Spleen (tissue), 11 donors: ENCODE results near the gene HACD2. TPM values are rescaled to one million over a fixed set of nuclear protein-coding genes. Genes with fewer than 3 reads are reported as not detected.

Source experiments
- DNase-seq: peaks from one replicate; pipeline ENCODE4 v3.0.0-alpha.2; 2020
- H3K27ac ChIP-seq, 8 donors: fragments of 200-600 bp; sonication (generic) in 7 of 8; 1 replicate in 4 of 8; 2 replicates in 4 of 8; pipeline versions ENCODE4 v1.5.0 to v1.8.0; 2016 to 2021; ENCODE audit warnings: inconsistent platforms in 4 of 8, mild to moderate bottlenecking in 4 of 8, moderate library complexity in 1 of 8
- H3K27me3 ChIP-seq, 7 donors: fragments of 200-600 bp; sonication (generic) in 6 of 7; replicated peaks in 1 of 7; 1 replicate in 4 of 7; 2 replicates in 3 of 7; pipeline versions ENCODE4 v1.5.0 to v1.8.0; 2016 to 2021; ENCODE audit warnings: inconsistent platforms in 3 of 7, mild to moderate bottlenecking in 1 of 7
- H3K36me3 ChIP-seq, 6 donors: fragments of 200-600 bp; sonication (generic) in 5 of 6; 1 replicate in 4 of 6; 2 replicates in 2 of 6; pipeline versions ENCODE4 v1.5.0 to v1.8.0; 2016 to 2021; ENCODE audit warnings: inconsistent platforms in 2 of 6
- H3K4me1 ChIP-seq, 6 donors: fragments of 200-600 bp; sonication (generic) in 5 of 6; 1 replicate in 3 of 6; 2 replicates in 3 of 6; pipeline versions ENCODE4 v1.5.0 to v1.8.0; 2016 to 2021; ENCODE audit warnings: inconsistent platforms in 3 of 6
- H3K4me3 ChIP-seq, 8 donors: fragments of 200-600 bp; sonication (generic) in 7 of 8; 1 replicate in 4 of 8; 2 replicates in 4 of 8; pipeline versions ENCODE4 v1.5.0 to v1.8.0; 2016 to 2021; ENCODE audit warnings: inconsistent platforms in 4 of 8, mild to moderate bottlenecking in 4 of 8, moderate library complexity in 2 of 8
- H3K9me3 ChIP-seq, 8 donors: fragments of 200-600 bp; sonication (generic) in 7 of 8; 1 replicate in 4 of 8; 2 replicates in 4 of 8; pipeline versions ENCODE4 v1.5.0 to v1.8.0; 2016 to 2021; ENCODE audit warnings: inconsistent platforms in 4 of 8
- POLR2A ChIP-seq, 3 donors: fragments of 450-650 bp; IDR thresholded peaks; one replicate each; pipeline ENCODE4 v1.5.1; 2017; ENCODE audit warnings: antibody characterized with exemption in 3 of 3, mild to moderate bottlenecking in 1 of 3
- POLR2AphosphoS5 ChIP-seq, 3 donors: sonication (generic); formaldehyde crosslinking; IDR thresholded peaks; one replicate each; pipeline ENCODE4 v1.5.1; 2017; ENCODE audit warnings: antibody characterized with exemption in 3 of 3
- WGBS, 5 donors: extraction: QIAGEN DNeasy Blood & Tissue Kit in 3 of 5; methylation state at CpG; one replicate each; pipeline versions ENCODE4 v1.1.5 to v1.1.7; 2013 to 2018; 5-methylcytosine and 5-hydroxymethylcytosine counted together
- intact Hi-C: fragments of 100-400 bp; cut with DNase I; formaldehyde crosslinking; loops from one replicate; pipeline ENCODE4 v1.15.0; 2023; ENCODE audit warnings: low total_unique reads
- polyA plus RNA-seq, 3 donors: library from polyadenylated mRNA; stranded (reverse); fragments of 200-250 nt; gene quantifications; one replicate each; pipeline ENCODE4 v1.2.1, GENCODE V29; 2013
- total RNA-seq, 7 donors: library from RNA; depleted of rRNA in 3 of 7; stranded (reverse); fragments of >200 nt in 3 of 7; fragmentation: NEBNext Ultra II Directional in 4 of 7; extraction: Animal tissue kit (Norgen Biotek cat#: 25700) in 4 of 7; gene quantifications; one replicate each; pipeline versions ENCODE4 v1.1.0 to v1.2.1, GENCODE V29; 2016 to 2021
- TF ChIP-seq, protein P1 (sequence below), 11 experiments: fragments of 200-600 bp in 7 of 11; fragments of 450-650 bp in 4 of 11; sonication (generic) in 4 of 11; IDR thresholded peaks in 8 of 11; conservative IDR thresholded peaks in 3 of 11; 1 replicate in 7 of 11; 2 replicates in 4 of 11; pipeline versions ENCODE4 v1.4.0 to v1.8.0; 2016 to 2021; ENCODE audit warnings: antibody characterized with exemption in 11 of 11, inconsistent platforms in 4 of 11, mild to moderate bottlenecking in 1 of 11
- donor health status: healthy with polysubstance abuse.
- donor health status: DM: no; HTN: no; CAD: no; lungs with moderate emphysema.
- donor health status: DM: no; HTN: no; CAD: no.
- donor health status: Bipolar disorder and iron deficiency.
- donor health status: healthy.
- donor health status: DM: no; HTN: no; CAD: no.
- donor health status: DM: yes; HTN: yes; CAD: no.

The HACD2 gene
- total and polyA plus RNA-seq, 10 donors, result 6.0 to 26.6 (median 18.9) TPM

GRCh38 chr3:123448536-123449101, 136.2 kb downstream of the HACD2 start, which contains the start of gene ADCY5:
TSS of gene ADCY5 (minus strand) at chr3:123449090. CDS start at chr3:123448545, 545 bp downstream.
- Histone ChIP-seq H3K27ac (peak within 1 kb of the TSS in 7 of 8 donors; percentile 75 to 81 (median 80)), H3K36me3 (no peaks in the 10 kb centered on the region), H3K4me3 (peak within 1 kb of the TSS; percentile 45 to 73 (median 59)), H3K4me1 (peaks cover 0 to 28% (median 22%) of the 10 kb centered on the region in 6 donors), H3K9me3 (no peaks in the 10 kb centered on the region), H3K27me3 (peaks cover 0 to 98% (median 43%) of the 10 kb centered on the region in 7 donors)
- peak; percentile 79 for DNase-seq
- intact Hi-C loops, result no loop called here
- 1 to 4% (median 3%) methylated on average over 40 to 67 of the region's 67 CpGs for WGBS, 5 donors
- TF ChIP-seq, protein P1, sequence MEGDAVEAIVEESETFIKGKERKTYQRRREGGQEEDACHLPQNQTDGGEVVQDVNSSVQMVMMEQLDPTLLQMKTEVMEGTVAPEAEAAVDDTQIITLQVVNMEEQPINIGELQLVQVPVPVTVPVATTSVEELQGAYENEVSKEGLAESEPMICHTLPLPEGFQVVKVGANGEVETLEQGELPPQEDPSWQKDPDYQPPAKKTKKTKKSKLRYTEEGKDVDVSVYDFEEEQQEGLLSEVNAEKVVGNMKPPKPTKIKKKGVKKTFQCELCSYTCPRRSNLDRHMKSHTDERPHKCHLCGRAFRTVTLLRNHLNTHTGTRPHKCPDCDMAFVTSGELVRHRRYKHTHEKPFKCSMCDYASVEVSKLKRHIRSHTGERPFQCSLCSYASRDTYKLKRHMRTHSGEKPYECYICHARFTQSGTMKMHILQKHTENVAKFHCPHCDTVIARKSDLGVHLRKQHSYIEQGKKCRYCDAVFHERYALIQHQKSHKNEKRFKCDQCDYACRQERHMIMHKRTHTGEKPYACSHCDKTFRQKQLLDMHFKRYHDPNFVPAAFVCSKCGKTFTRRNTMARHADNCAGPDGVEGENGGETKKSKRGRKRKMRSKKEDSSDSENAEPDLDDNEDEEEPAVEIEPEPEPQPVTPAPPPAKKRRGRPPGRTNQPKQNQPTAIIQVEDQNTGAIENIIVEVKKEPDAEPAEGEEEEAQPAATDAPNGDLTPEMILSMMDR (IDR thresholded peaks at IDR 0.05 in 8 of 11, conservative IDR thresholded peaks at IDR 0.05 in 3 of 11), result no peak
- TF ChIP-seq POLR2A (IDR thresholded peaks at IDR 0.05) (no peak), POLR2AphosphoS5 (IDR thresholded peaks at IDR 0.05) (peak in 1 of 3 donors; percentile 32)

- no peaks in the 10 kb centered on the region for H3K9me3 ChIP-seq
- TF ChIP-seq, protein P1 (IDR thresholded peaks at IDR 0.05 in 8 of 11, conservative IDR thresholded peaks at IDR 0.05 in 3 of 11), result peak in 3 of 11 experiments; percentile 7 to 39 (median 20)
- TF ChIP-seq POLR2A (IDR thresholded peaks at IDR 0.05) (no peak), POLR2AphosphoS5 (IDR thresholded peaks at IDR 0.05) (peak in 2 of 3 donors; percentile 5 to 25)
- H3K4me1 ChIP-seq, result peaks cover 0 to 28% (median 22%) of the 10 kb centered on the region in 6 donors
- no peaks in the 10 kb centered on the region for H3K36me3 ChIP-seq
- peaks cover 0 to 98% (median 43%) of the 10 kb centered on the region in 7 donors for H3K27me3 ChIP-seq
- H3K4me3 ChIP-seq, result peak overlapping the region; percentile 45 to 73 (median 59)
- H3K27ac ChIP-seq, result peak overlapping the region in 7 of 8 donors; percentile 70 to 81 (median 78)
- intact Hi-C loops, result no loop called here
- DNase-seq, result no peak
- 6 to 29% (median 16%) methylated on average over 21 to 110 of the region's 110 CpGs for WGBS, 5 donors
Measured at GRCh38 chr3:123447749-123448517, 136.9 kb downstream of the HACD2 start.

GRCh38 chr3:123447416-123447748, 137.5 kb downstream of the HACD2 start:
- intact Hi-C loops, result no loop called here
- H3K36me3 ChIP-seq, result no peaks in the 10 kb centered on the region
- H3K4me1 ChIP-seq, result peaks cover 0 to 28% (median 22%) of the 10 kb centered on the region in 6 donors
- TF ChIP-seq POLR2A (IDR thresholded peaks at IDR 0.05) (no peak), POLR2AphosphoS5 (IDR thresholded peaks at IDR 0.05) (peak in 1 of 3 donors; percentile 25)
- DNase-seq, result peak; percentile 71
- no peaks in the 10 kb centered on the region for H3K9me3 ChIP-seq
- WGBS, 5 donors, result 77 to 94% (median 91%) methylated on average over 7 to 27 of the region's 27 CpGs
- peak overlapping the region; percentile 16 to 73 (median 42) for H3K4me3 ChIP-seq
- peaks cover 0 to 97% (median 43%) of the 10 kb centered on the region in 7 donors for H3K27me3 ChIP-seq
- H3K27ac ChIP-seq, result peak overlapping the region in 6 of 8 donors; percentile 13 to 81 (median 68)

GRCh38 chr3:123446610-123447109, 138.2 kb downstream of the HACD2 start:
- TF ChIP-seq POLR2A (IDR thresholded peaks at IDR 0.05) (no peak), POLR2AphosphoS5 (IDR thresholded peaks at IDR 0.05) (no peak)
- TF ChIP-seq, protein P1 (IDR thresholded peaks at IDR 0.05 in 8 of 11, conservative IDR thresholded peaks at IDR 0.05 in 3 of 11), result no peak
- intact Hi-C loops, result no loop called here
- Histone ChIP-seq H3K4me3 (peak overlapping the region; percentile 16 to 73 (median 42)), H3K27ac (peak overlapping the region in 5 of 8 donors; percentile 8 to 81 (median 78)), H3K9me3 (no peaks in the 10 kb centered on the region), H3K27me3 (peaks cover 0 to 91% (median 43%) of the 10 kb centered on the region in 7 donors), H3K36me3 (no peaks in the 10 kb centered on the region), H3K4me1 (peaks cover 0 to 28% (median 22%) of the 10 kb centered on the region in 6 donors)
- peak; percentile 44 for DNase-seq
- 66 to 88% (median 80%) methylated on average over 6 of the region's 6 CpGs for WGBS, 5 donors
